VCaP (cell line): Measurements from ENCODE around the gene FCER1G.

ENCODE experiments used
- H3K27ac ChIP-seq: fragments of 450-650 bp; 2 replicates; pipeline ENCODE4 v1.5.1; 2017
- CTCF ChIP-seq: fragments of 450-650 bp; conservative IDR thresholded peaks from 2 replicates; pipeline ENCODE4 v1.5.1; 2017; ENCODE audit warnings: mild to moderate bottlenecking, moderate library complexity

Gene FCER1G

GRCh38 chr1:161267321-161267720 is 52.2 kb downstream of the FCER1G start:
- H3K27ac ChIP-seq = no peak overlapping the region
- no peak for TF ChIP-seq CTCF
